SK-N-MC (cell line): ENCODE results near the gene CD99.

Experiments used
- EZH2 ChIP-seq: fragments of 200-600 bp; sonication (generic); IDR thresholded peaks from one replicate; pipeline ENCODE4 v1.6.1; 2017; ENCODE audit warnings: antibody characterized with exemption
- POLR2AphosphoS5 ChIP-seq: IDR thresholded peaks from 2 replicates; pipeline ENCODE4 v1.6.1; 2012; ENCODE audit warnings: mild to moderate bottlenecking, low read depth, low read length, borderline replicate concordance

DNA sequence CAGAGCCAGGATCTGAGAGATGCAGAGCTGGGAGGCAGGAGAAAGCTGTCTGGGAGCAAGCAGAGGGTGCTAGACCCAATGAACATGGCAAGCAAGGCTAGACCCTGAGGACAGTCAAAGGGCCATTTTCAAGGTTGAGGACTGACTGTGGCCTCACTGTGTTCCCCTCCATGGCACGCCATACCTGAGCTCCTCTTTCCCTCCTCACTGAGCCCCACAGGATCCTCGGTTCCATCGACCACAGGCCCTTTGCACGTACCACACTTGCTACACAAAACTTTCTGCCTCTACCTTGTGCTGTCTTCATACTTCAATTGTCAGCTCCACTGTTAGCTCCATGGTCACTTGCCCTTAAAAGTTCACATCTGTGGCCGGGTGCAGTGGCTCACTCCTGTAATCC lies 45.5 kb upstream of the CD99 start:
- TF ChIP-seq POLR2AphosphoS5, result no peak
- TF ChIP-seq EZH2, result no peak
